OCI-LY1 (cell line): Measurements from ENCODE around the gene ARHGAP20.

Experiments
- H2AFZ ChIP-seq: fragments of 200-600 bp; sonication (generic), shearing (Covaris generic); 2 replicates; pipeline ENCODE4 v1.6.0; 2014; ENCODE audit warnings: antibody characterized with exemption, mild to moderate bottlenecking, low read length
- H3F3A ChIP-seq: fragments of 200-600 bp; sonication (generic), shearing (Covaris generic); 2 replicates; pipeline ENCODE4 v1.6.0; 2014; ENCODE audit warnings: mild to moderate bottlenecking, antibody characterized with exemption, low read length, moderate library complexity; ENCODE audit not compliant: insufficient read depth
- H3K27ac ChIP-seq: fragments of 200-600 bp; sonication (generic); 2 replicates; pipeline ENCODE4 v1.5.1; 2014; ENCODE audit warnings: low read length, mixed run types, mild to moderate bottlenecking, low read depth; ENCODE audit not compliant: poor library complexity, severe bottlenecking
- H3K27me3 ChIP-seq: fragments of 200-600 bp; sonication (generic); 2 replicates; pipeline ENCODE4 v1.6.0; 2014; ENCODE audit warnings: antibody characterized with exemption, mild to moderate bottlenecking, low read length, moderate library complexity; ENCODE audit not compliant: insufficient read depth
- H3K36me3 ChIP-seq: fragments of 200-600 bp; sonication (generic); 2 replicates; pipeline ENCODE4 v1.6.1; 2014; ENCODE audit warnings: mild to moderate bottlenecking, antibody characterized with exemption, low read length, moderate library complexity, mixed read lengths; ENCODE audit not compliant: insufficient read depth
- H3K4me1 ChIP-seq: fragments of 200-600 bp; sonication (generic); 2 replicates; pipeline ENCODE4 v1.5.1; 2014; ENCODE audit warnings: mild to moderate bottlenecking, low read length, moderate library complexity; ENCODE audit not compliant: insufficient read depth, severe bottlenecking
- H3K4me2 ChIP-seq: fragments of 200-600 bp; sonication (generic), shearing (Covaris generic); 2 replicates; pipeline ENCODE4 v1.6.1; 2014; ENCODE audit warnings: low read length
- H3K4me3 ChIP-seq: fragments of 200-600 bp; sonication (generic); 2 replicates; pipeline ENCODE4 v1.5.1; 2014; ENCODE audit warnings: low read length, low read depth, mild to moderate bottlenecking, mixed read lengths; ENCODE audit not compliant: poor library complexity, severe bottlenecking
- H3K79me2 ChIP-seq: fragments of 200-600 bp; shearing (Covaris generic); 2 replicates; pipeline ENCODE4 v1.6.1; 2016; ENCODE audit warnings: mixed run types, low read length, mixed read lengths; ENCODE audit not compliant: insufficient read depth
- H3K9ac ChIP-seq: fragments of 200-600 bp; sonication (generic), shearing (Covaris generic); 2 replicates; pipeline ENCODE4 v1.6.1; 2014; ENCODE audit warnings: mild to moderate bottlenecking, low read length, mixed read lengths
- H3K9me2 ChIP-seq: fragments of 200-600 bp; sonication (generic), shearing (Covaris generic); 2 replicates; pipeline ENCODE4 v1.6.1; 2014; ENCODE audit warnings: low read depth, mild to moderate bottlenecking, low read length, mixed read lengths
- H3K9me3 ChIP-seq: fragments of 200-600 bp; shearing (Covaris generic); 2 replicates; pipeline ENCODE4 v1.6.1; 2014; ENCODE audit warnings: low read length, mixed read lengths
- H4K20me1 ChIP-seq: fragments of 200-600 bp; sonication (generic), shearing (Covaris generic); 2 replicates; pipeline ENCODE4 v1.6.0; 2016; ENCODE audit warnings: mild to moderate bottlenecking, low read length; ENCODE audit not compliant: insufficient read depth
- CTCF ChIP-seq: fragments of 200-600 bp; sonication (generic), shearing (Covaris generic); IDR thresholded peaks from 2 replicates; pipeline ENCODE4 v1.5.1; 2017; ENCODE audit warnings: mild to moderate bottlenecking, antibody characterized with exemption, low read length, moderate library complexity, mixed read lengths
- EZH2 ChIP-seq: fragments of 200-600 bp; sonication (generic), shearing (Covaris generic); IDR thresholded peaks from 2 replicates; pipeline ENCODE4 v1.8.0; 2017; ENCODE audit warnings: borderline replicate concordance, mixed run types, mild to moderate bottlenecking, antibody characterized with exemption, low read length, moderate library complexity, mixed read lengths

Gene ARHGAP20

GRCh38 chr11:110730773-110731172, 18.5 kb upstream of the ARHGAP20 start:
- no peak for TF ChIP-seq CTCF
- TF ChIP-seq EZH2 = no peak
- Histone ChIP-seq H3K79me2 (no peaks in the 10 kb centered on the region), H3K27ac (no peak overlapping the region), H2AFZ (no peak overlapping the region), H3K9me3 (no peaks in the 10 kb centered on the region), H3K9ac (no peak overlapping the region), H3K4me3 (no peak overlapping the region), H4K20me1 (no peaks in the 10 kb centered on the region), H3K4me2 (no peak overlapping the region), H3F3A (no peaks in the 10 kb centered on the region), H3K27me3 (no peaks in the 10 kb centered on the region), H3K36me3 (no peaks in the 10 kb centered on the region), H3K9me2 (no peaks in the 10 kb centered on the region; the same call in 1 of the 2 replicates), H3K4me1 (peaks cover 3% of the 10 kb centered on the region)

- no peak for TF ChIP-seq EZH2
- TF ChIP-seq CTCF = no peak
- H3K27me3 ChIP-seq = no peaks in the 10 kb centered on the region
- H3K4me2 ChIP-seq = no peak overlapping the region
- H4K20me1 ChIP-seq = no peaks in the 10 kb centered on the region
- H3F3A ChIP-seq = no peaks in the 10 kb centered on the region
- H3K9me3 ChIP-seq = no peaks in the 10 kb centered on the region
- H3K4me1 ChIP-seq = peaks cover 3% of the 10 kb centered on the region
- no peak overlapping the region for H3K9ac ChIP-seq
- no peak overlapping the region for H3K27ac ChIP-seq
- H3K9me2 ChIP-seq = no peaks in the 10 kb centered on the region; the same call in 1 of the 2 replicates
- H3K4me3 ChIP-seq = no peak overlapping the region
- no peaks in the 10 kb centered on the region for H3K36me3 ChIP-seq
- H3K79me2 ChIP-seq = no peaks in the 10 kb centered on the region
- H2AFZ ChIP-seq = no peak overlapping the region
These were observed 16.6 kb upstream of the ARHGAP20 start for GRCh38 chr11:110728883-110729282.

- Histone ChIP-seq H3K4me3 (no peak overlapping the region), H3K4me1 (peaks cover 3% of the 10 kb centered on the region), H3K9me2 (no peaks in the 10 kb centered on the region; the same call in 1 of the 2 replicates), H3K36me3 (no peaks in the 10 kb centered on the region), H3K9ac (no peak overlapping the region), H3K4me2 (no peak overlapping the region), H3K9me3 (no peaks in the 10 kb centered on the region), H3K27ac (no peak overlapping the region), H3K79me2 (no peaks in the 10 kb centered on the region), H2AFZ (no peak overlapping the region), H4K20me1 (no peaks in the 10 kb centered on the region), H3K27me3 (no peaks in the 10 kb centered on the region), H3F3A (no peaks in the 10 kb centered on the region)
- TF ChIP-seq EZH2 (no peak), CTCF (no peak)
These were observed 16.2 kb upstream of the ARHGAP20 start for GRCh38 chr11:110728476-110728875.
